Retinal pigment epithelial cell (primary cell): ENCODE data around the gene PBOV1.

Experiments
- DNase-seq: peaks from one replicate; pipeline ENCODE4 v3.0.0-alpha.2; 2010; ENCODE audit warnings: low read depth
- H3K4me3 ChIP-seq: 2 replicates; pipeline ENCODE4 v1.5.1; 2011; ENCODE audit warnings: mild to moderate bottlenecking, low read length, control low read depth, moderate library complexity
- CTCF ChIP-seq: conservative IDR thresholded peaks from 2 replicates; pipeline ENCODE4 v1.5.1; 2011; ENCODE audit warnings: low read depth, low read length, control low read depth, inconsistent platforms

Gene PBOV1

GRCh38 chr6:138238368-138238767 is 20.1 kb upstream of the PBOV1 start:
- TF ChIP-seq CTCF, result no peak
- DNase-seq, result no peak
- no peak overlapping the region for H3K4me3 ChIP-seq

DNA sequence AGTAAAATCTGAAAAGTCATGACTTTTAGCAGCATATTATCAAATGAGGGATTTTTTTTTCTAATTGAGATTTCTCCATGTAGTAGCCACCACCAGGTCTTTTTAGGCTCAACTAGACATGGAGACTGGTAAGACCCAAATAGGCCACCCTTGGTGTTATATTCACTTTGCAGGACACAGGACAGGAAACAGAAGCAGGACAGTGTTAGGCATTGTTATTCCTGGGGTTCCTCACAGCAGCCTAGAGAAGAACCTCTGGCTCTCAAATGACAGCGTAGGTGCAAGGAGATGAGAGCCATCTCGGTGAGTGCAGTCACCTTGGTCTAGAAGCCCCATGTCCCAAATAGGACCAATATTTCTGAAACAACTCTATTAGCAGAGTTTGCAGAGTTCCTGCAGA is 19.2 kb upstream of the PBOV1 start:
- no peak for DNase-seq
- no peak for TF ChIP-seq CTCF
- H3K4me3 ChIP-seq, result no peak overlapping the region

DNA sequence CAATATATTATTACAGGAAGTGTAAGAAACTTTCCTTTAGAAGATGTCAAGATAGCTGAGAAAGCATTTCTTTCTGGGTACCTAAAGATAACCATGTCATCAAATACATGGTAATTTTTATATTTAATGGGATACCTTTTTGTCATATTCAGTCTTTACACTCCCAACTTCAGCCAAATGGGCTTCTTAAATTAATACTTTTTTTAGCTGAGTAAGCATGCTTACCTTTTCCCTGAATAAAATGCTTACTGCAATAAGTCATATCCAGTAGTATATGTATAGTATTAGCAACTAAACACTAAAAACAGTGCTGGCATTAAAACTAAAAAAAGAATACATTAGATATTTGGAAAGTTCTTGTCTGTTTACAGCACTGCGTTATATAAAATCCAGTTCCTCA is 17.4 kb upstream of the PBOV1 start:
- TF ChIP-seq CTCF, result no peak
- H3K4me3 ChIP-seq, result no peak overlapping the region
- no peak for DNase-seq

DNA sequence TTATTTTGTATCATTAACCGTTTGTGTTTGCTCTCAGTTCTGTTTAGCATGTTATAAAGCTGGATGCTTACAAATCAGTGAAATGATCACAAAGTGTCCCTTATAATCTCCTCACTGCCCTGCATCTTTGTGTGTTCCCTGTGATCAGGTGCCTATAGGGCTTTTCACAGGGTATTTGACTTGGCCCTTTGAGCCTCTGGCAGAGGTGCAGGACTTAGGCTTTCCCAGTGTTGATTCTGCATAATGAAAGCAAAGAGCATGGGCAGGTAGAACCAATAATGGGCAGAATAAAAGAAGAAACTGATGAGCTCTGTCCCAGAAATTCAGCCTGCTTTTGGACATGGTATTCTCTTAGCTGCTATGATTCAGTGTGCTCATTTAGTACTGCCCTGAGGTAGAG is 16.9 kb upstream of the PBOV1 start:
- TF ChIP-seq CTCF, result no peak
- DNase-seq, result no peak

GRCh38 chr6:138234363-138234762 is 16.1 kb upstream of the PBOV1 start:
- no peak for TF ChIP-seq CTCF
- H3K4me3 ChIP-seq, result no peak overlapping the region
- DNase-seq, result peak; percentile 26

More for the DNA sequence above, 16.9 kb upstream of the PBOV1 start:
- H3K4me3 ChIP-seq, result no peak overlapping the region

DNA sequence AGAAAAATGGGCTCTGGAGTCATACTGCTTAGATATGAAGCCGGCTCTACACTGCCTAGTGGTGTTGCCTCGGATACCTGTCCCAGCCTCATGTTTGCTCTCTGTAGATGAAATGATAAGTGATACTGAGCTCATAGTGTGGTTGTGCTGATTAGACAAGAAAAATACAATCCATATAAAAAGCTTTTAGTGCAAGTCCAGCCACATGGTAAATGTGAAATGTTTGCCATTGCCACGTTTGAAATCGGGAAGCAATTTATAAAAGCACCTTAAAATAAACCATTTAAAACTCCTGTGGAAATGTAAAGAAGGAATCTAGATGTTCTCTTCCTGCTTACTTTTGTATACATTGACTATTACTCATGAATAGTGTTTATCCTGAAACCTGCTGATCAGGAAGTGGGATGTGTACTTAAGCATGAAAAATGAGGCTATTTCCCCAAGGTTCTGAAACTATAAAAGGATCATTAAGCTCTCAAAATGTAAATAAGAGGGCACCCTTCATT is 13.1 kb upstream of the PBOV1 start:
- DNase-seq, result no peak
- no peak for TF ChIP-seq CTCF
- H3K4me3 ChIP-seq, result no peak overlapping the region

DNA sequence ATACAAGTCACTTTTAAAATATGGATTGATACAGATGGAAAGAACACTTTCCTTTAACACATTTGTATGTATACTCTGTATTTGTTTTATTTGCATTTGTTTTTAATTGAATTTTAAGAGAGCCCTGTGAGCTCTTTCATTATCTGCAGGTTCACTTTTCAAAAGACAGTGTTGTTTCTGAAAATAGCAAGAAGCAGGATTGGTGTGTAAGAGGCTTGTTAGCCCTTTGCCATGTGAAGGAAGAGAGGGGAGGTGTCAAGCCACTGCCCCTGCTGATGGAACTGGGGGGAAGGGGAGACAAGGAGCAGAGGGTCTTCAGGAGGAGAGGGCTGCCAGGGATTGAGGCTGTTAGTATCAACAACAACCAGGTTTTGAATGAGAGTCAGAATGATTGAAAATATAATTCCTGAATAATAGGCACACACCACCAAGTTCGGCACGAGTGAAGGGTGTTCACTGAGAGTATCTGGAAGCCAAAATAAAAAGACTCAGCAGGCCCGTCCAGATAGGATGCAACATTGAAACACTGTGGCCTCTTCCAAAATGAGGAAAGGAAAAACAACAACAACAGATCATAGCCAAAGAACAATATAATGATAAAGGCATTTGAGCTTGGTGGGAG is 12.6 kb upstream of the PBOV1 start:
- H3K4me3 ChIP-seq, result no peak overlapping the region

More for the DNA sequence above, 12.6 kb upstream of the PBOV1 start:
- TF ChIP-seq CTCF, result no peak
- DNase-seq, result no peak
